T-helper 1 cell (primary cell): ENCODE data around the gene CAP2.
"Not testable (repeated sequence)": the region's sequence is repeated elsewhere in the genome, so short reads cannot be mapped to it uniquely, and the experiment has no call there.

Source experiments
- DNase-seq, 5 donors: peaks; one replicate each; pipeline ENCODE4 v3.0.0-alpha.2; 2012 to 2020

The CAP2 gene

DNA sequence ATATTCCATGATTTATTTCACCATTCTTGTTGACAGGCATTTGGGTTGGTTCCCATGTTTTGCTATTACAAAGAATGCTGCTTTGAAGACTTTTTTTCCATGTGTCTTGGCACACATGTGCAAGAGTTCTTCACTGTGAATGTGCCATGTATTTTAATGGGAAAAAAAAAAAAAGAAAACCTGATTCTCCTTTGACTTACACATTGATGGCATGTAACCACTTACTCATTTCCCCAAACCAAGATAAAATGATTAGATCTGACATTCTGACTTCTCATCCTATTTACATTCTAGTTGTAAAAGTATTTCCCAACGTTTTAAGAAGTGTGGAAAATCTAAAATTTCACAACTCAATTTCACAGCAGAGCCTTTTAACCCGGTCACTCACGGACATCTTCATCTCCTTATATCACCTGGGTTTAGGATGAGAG lies 4.4 kb downstream of the CAP2 start:
- no peak for DNase-seq

GRCh38 chr6:17405181-17405943 lies 12.0 kb downstream of the CAP2 start:
- not testable (repeated sequence) for DNase-seq

DNA sequence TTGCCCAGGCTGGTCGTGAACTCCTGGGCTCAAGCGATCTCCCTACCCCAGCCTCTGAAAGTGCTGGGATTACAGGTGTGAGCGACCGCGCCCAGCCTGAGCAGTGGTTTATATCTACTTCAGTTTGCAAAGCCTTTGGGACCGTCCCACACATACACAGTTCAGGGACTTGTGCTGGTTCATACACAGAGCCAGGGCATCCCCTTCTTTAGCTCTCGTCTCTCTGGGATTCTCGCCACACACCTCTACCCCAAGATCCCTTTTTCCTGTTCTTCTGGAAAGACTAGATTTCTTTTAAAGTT lies 12.5 kb downstream of the CAP2 start:
- no peak for DNase-seq

DNA sequence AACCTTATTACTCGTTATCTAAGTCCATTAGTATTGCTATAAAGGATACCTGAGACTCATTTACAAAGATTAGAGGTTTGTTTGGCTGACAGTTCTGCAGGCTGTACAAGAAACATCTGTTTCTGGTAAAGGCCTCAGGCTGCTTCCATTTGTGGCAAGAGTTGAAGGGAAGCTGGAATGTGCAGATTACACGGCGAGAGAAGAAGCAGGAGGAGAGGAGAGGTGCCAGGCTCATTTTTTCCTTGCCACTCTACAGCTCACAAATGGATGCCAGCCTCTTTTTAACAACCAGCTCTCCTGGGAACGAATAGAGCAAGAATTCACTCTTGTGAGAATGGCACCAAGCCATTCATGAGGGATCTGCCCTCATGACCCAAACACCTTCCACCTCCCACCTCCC lies 14.7 kb downstream of the CAP2 start:
- no peak for DNase-seq

- DNase-seq: no peak
Observed at GRCh38 chr6:17410281-17410680, 16.9 kb downstream of the CAP2 start.

- no peak for DNase-seq
Observed at GRCh38 chr6:17413313-17413750, 19.9 kb downstream of the CAP2 start.

DNA sequence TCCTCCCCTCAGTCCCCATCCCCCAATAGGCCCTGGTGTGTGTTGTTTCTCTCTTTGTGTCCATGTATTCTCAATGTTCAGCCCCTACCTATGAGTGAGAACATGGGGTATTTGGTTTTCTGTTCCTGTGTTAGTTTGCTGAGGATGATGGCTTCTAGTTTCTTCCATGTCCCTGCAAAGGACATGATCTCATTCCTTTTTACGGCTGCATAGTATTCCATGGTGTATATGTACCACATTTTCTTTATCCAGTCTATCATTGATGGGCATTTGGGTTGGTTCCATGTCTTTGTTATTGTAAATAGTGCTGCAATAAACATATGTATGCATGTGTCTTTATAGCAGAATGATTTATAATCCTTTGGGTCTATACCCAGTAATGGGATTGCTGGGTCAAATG lies 21.0 kb downstream of the CAP2 start:
- not testable (repeated sequence) for DNase-seq

GRCh38 chr6:17415321-17415720 lies 21.9 kb downstream of the CAP2 start:
- DNase-seq: no peak

- DNase-seq: no peak
Observed at GRCh38 chr6:17416806-17417205, 23.4 kb downstream of the CAP2 start.

DNA sequence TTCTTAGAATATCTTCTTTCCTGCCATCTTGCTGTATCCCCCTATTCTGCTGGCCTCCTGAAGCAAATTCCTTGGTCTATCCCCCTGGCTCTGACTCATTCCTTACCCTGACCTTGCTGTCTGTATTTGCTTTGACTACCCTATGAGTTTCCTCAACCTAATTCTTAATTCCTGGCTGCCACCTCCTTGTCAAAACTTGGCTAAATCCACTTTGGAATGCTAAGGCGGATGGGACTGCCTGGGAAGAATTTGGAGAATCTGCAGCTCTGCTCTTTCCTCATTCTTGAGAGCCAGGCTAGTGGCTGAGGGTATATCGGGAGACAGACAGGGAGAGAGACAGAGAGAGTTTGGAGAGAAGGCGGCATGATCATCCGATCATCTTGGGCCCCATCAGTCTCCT lies 24.4 kb downstream of the CAP2 start:
- no peak for DNase-seq

- DNase-seq: no peak
Observed at GRCh38 chr6:17418281-17419188, 25.1 kb downstream of the CAP2 start.

DNA sequence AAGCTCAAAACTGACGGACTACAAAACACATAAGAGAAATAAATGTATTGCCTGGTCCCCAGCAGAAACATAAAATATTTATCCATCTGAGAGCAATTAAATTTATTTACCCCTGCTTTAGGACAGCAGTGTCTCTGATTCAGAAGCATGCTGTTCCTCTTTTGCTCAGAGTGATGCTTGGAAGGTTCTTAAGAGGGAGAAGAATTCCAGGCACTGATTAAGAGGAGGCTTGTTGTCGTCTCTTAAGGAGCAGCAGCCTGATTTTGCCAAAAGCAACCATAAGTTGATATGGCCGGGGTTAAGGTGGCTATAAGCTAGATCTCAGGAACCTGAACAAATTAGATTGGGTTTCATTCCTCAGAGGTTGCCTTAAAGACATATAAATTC lies 25.8 kb downstream of the CAP2 start:
- DNase-seq: no peak

GRCh38 chr6:17420368-17420767 lies 27.0 kb downstream of the CAP2 start:
- DNase-seq: no peak

DNA sequence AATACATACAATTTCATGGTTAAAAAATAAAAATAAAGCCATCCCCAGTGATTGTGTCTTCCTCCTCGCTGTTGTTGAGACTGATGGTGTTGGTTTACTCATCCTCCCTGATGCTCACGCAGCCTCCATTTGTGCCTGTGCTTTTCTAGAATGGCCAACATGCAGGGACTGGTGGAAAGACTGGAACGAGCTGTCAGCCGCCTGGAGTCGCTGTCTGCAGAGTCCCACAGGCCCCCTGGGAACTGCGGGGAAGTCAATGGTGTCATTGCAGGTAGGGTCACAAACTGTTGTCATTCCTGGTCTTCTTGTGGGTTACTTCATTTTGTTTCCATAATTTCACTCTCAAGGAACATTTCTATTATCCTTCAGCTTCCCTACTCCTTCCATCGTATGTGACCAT lies 28.0 kb downstream of the CAP2 start:
- no peak for DNase-seq

GRCh38 chr6:17423026-17423425 lies 29.6 kb downstream of the CAP2 start:
- DNase-seq: no peak

DNA sequence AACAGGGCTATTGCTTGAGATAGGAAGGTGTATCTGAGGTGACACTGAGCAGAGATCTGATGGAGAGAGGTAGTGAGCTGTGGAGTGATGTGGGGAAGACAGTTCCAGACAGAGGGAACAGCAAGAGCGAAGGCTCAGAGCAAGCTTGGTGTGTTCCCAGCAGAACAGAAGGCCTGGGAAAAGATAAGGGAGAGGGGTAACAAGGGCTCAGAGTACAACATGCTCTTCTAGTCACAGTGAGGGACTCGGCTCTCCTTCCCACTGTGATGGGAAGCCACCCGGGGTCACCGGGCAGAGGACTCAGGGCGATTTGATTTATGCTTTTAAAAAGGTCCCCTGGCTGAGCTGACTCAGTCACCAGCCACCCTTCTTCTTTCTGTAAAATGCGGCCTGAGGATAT lies 33.7 kb downstream of the CAP2 start:
- no peak for DNase-seq

DNA sequence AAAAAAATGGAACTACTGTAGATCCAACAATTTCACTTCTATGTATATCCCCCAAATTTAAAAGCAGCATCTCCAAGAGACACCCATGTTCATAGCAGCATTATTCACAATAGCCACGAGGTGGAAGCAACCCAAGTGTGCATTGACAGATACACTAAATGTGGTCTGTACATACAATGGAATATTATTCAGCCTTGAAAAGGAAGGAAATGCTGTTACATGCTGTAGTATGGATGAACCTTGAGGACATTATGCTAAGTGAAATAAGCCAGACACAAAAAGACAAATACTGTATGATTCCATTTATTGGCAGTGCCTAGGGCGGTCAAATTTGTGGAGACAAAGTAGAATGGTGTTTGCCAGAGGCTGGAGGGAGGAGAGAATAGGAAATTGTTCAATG lies 34.2 kb downstream of the CAP2 start:
- DNase-seq: no peak

GRCh38 chr6:17428595-17429120 lies 35.3 kb downstream of the CAP2 start:
- DNase-seq: not testable (repeated sequence)

DNA sequence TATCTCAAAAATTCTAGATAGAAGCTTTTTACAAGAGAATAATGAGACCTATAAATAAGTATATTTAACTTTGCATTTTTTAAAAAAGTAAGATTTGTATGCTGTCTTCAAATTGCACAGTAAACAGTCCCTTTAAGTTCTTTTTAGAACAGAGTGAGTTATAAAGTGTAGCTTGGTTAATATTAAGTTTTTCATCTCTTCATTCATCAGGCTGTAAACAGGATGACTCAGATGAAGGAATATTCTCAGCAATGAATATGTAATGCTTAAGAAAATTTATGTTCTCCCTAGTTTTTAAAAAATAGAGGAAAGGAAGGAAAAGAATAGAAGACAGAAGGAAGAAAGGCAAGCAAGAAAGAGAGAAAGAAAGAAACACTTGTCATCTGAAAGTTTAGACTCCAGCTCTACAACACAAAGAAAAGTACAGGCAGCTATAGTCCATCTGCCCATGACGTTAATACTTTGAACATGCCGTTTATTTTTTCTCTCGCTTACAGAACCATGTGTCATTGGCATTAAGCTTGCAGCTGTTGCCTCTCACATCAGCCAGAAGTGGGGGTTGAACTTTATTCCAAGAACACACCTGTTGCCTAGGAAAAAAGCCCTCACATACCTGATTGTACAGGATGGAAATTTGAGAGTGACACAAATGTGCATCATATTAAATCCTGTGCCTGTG lies 36.1 kb downstream of the CAP2 start:
- DNase-seq: no peak

- DNase-seq: no peak
Observed at GRCh38 chr6:17431581-17431980, 38.2 kb downstream of the CAP2 start.

DNA sequence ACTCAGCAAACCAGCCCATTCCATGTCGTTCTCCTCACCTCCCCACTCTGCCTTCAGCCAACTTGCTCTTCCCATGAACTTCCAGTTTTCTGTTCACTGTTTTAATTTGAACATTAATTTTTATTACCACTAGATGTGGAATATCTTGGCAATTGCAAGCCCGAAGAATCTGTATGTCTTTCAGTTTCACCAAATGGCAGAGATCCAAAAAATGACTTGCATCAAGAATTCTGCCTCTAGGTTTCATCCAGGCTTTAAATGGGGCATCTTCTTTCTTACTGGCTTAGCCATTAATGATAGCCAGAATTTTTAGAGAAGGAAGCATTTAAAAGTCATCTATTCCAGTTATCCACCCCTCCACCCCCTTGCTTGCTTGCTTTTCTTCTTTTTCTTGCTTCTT lies 39.0 kb downstream of the CAP2 start:
- no peak for DNase-seq

- no peak for DNase-seq
Observed at GRCh38 chr6:17439243-17439993, 46.0 kb downstream of the CAP2 start.

DNA sequence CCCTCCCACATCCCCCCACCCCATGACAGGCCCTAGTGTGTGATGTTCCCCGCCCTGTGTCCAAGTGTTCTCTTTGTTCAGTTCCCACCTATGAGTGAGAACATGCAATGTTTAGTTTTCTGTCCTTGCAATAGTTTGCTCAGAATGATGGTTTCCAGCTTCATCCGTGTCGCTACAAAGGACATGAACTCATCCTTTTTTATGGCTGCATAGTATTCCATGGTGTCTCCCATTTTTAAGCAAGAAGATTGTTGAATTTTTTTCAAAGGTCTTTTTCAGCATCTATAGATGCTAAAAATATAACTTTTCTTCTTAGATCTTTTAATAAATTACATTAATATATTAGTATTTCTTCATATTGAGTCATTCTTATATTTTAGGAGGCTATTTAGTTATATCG lies 47.4 kb downstream of the CAP2 start:
- not testable (repeated sequence) for DNase-seq
